Panc1 (cell line): Measurements from ENCODE around the gene UCHL5. TPM values are rescaled to one million over a fixed set of nuclear protein-coding genes. Genes with fewer than 3 reads are reported as not detected.
"Not testable (repeated sequence)": the region's sequence is repeated elsewhere in the genome, so short reads cannot be mapped to it uniquely, and the experiment has no call there.

Experiments used
- ATAC-seq: fragments of 200-7000 bp; cut with Tn5 transposase; 2 replicates; pipeline ENCODE4 v1.9.1; 2020; ENCODE audit warnings: mild to moderate bottlenecking, moderate library complexity
- BruUV-seq: library from RNA; stranded (reverse); fragments of 400-500 nt; replicated peaks from 2 replicates; lab custom pipeline; 2021; lab: Mats Ljungman, UMichigan
- CTCF ChIA-PET: fragments of 300-600 bp; sonication (Branson Sonifier 250); formaldehyde crosslinking; loops from one replicate; lab custom pipeline; 2022; ENCODE audit warnings: antibody characterized with exemption; lab: Charles Lee
- POLR2A ChIA-PET: fragments of 300-600 bp; sonication (Branson Sonifier 250); formaldehyde crosslinking; loops from one replicate; lab custom pipeline; 2022; ENCODE audit warnings: antibody characterized with exemption; lab: Charles Lee
- DNase-seq: peaks from one replicate; pipeline ENCODE4 v3.0.0-alpha.2; 2010; ENCODE audit warnings: low read depth, low spot score
- H3K27ac ChIP-seq: 2 replicates; pipeline ENCODE4 v1.5.1; 2011; ENCODE audit warnings: mild to moderate bottlenecking, low read length, inconsistent platforms
- H3K27me3 ChIP-seq: fragments of 200-500 bp; sonication (Bioruptor generic); 2 replicates; pipeline ENCODE4 v1.6.0; 2014; ENCODE audit warnings: low read length, inconsistent platforms; ENCODE audit not compliant: control insufficient read depth, insufficient read depth
- H3K36me3 ChIP-seq: fragments of 200-500 bp; sonication (Bioruptor generic); 2 replicates; pipeline ENCODE4 v1.5.1; 2014; ENCODE audit warnings: inconsistent platforms, mild to moderate bottlenecking, low read length, moderate library complexity; ENCODE audit not compliant: control insufficient read depth, insufficient read depth
- H3K4me1 ChIP-seq: 2 replicates; pipeline ENCODE4 v1.5.1; 2011; ENCODE audit warnings: inconsistent platforms, mild to moderate bottlenecking, low read length, moderate library complexity; ENCODE audit not compliant: control insufficient read depth, insufficient read depth
- H3K4me3 ChIP-seq, 2 experiments: 2 replicates each; pipeline ENCODE4 v1.5.1; 2011 to 2012; ENCODE audit warnings: low read depth in 2 of 2, low read length in 2 of 2, mild to moderate bottlenecking in 2 of 2, inconsistent platforms in 1 of 2, moderate library complexity in 1 of 2
- H3K9me3 ChIP-seq: fragments of 200-500 bp; sonication (Bioruptor generic); 2 replicates; pipeline ENCODE4 v1.5.1; 2014; ENCODE audit warnings: low read depth, mild to moderate bottlenecking, inconsistent platforms, low read length, moderate library complexity; ENCODE audit not compliant: control insufficient read depth, insufficient read depth
- CTCF ChIP-seq: fragments of 450-650 bp; IDR thresholded peaks from 2 replicates; pipeline ENCODE4 v1.5.1; 2017; ENCODE audit warnings: mild to moderate bottlenecking
- POLR2AphosphoS5 ChIP-seq: IDR thresholded peaks from 2 replicates; pipeline ENCODE4 v1.6.1; 2012; ENCODE audit warnings: mild to moderate bottlenecking, low read depth, low read length, moderate library complexity
- SIN3A ChIP-seq: IDR thresholded peaks from 2 replicates; pipeline ENCODE4 v1.6.1; 2012; ENCODE audit warnings: low read depth, mild to moderate bottlenecking, low read length, moderate library complexity, borderline replicate concordance; ENCODE audit not compliant: insufficient read depth
- TCF7L2 ChIP-seq: IDR thresholded peaks from 2 replicates; pipeline ENCODE4 v1.6.1; 2011; ENCODE audit warnings: mild to moderate bottlenecking, low read depth, low read length, inconsistent platforms
- in situ Hi-C: cut with HindIII; loops from 2 replicates; pipeline ENCODE4 v1.10.0; 2016; ENCODE audit warnings: low sequenced_read_pairs, low pct_unique_long_range_greater_than_20kb
- intact Hi-C: fragments of 100-400 bp; cut with micrococcal nuclease; formaldehyde crosslinking; loops from one replicate; pipeline ENCODE4 v1.10.0; 2022; ENCODE audit not compliant: unreplicated experiment
- total RNA-seq: library from RNA; stranded (reverse); gene quantifications from one replicate; pipeline ENCODE4 v1.2.1, GENCODE V29; 2021; ENCODE audit not compliant: unreplicated experiment
- TF ChIP-seq, protein P1 (sequence below), 2 experiments: IDR thresholded peaks; 2 replicates each; pipeline ENCODE4 v1.6.1; 2011 to 2012; ENCODE audit warnings: low read depth in 2 of 2, control low read depth in 1 of 2, low read length in 1 of 2, mild to moderate bottlenecking in 1 of 2, moderate library complexity in 1 of 2; ENCODE audit not compliant: insufficient read depth in 1 of 2

The UCHL5 gene
- total RNA-seq, 1 experiment from 2014 or later, result 42.6 TPM

- Histone ChIP-seq H3K27ac (no peak overlapping the region), H3K27me3 (no peaks in the 10 kb centered on the region), H3K36me3 (no peaks in the 10 kb centered on the region; the same call in 1 of the 2 replicates), H3K4me3 (no peak overlapping the region), H3K4me1 (no peaks in the 10 kb centered on the region), H3K9me3 (no peaks in the 10 kb centered on the region)
- TF ChIP-seq, protein P1, sequence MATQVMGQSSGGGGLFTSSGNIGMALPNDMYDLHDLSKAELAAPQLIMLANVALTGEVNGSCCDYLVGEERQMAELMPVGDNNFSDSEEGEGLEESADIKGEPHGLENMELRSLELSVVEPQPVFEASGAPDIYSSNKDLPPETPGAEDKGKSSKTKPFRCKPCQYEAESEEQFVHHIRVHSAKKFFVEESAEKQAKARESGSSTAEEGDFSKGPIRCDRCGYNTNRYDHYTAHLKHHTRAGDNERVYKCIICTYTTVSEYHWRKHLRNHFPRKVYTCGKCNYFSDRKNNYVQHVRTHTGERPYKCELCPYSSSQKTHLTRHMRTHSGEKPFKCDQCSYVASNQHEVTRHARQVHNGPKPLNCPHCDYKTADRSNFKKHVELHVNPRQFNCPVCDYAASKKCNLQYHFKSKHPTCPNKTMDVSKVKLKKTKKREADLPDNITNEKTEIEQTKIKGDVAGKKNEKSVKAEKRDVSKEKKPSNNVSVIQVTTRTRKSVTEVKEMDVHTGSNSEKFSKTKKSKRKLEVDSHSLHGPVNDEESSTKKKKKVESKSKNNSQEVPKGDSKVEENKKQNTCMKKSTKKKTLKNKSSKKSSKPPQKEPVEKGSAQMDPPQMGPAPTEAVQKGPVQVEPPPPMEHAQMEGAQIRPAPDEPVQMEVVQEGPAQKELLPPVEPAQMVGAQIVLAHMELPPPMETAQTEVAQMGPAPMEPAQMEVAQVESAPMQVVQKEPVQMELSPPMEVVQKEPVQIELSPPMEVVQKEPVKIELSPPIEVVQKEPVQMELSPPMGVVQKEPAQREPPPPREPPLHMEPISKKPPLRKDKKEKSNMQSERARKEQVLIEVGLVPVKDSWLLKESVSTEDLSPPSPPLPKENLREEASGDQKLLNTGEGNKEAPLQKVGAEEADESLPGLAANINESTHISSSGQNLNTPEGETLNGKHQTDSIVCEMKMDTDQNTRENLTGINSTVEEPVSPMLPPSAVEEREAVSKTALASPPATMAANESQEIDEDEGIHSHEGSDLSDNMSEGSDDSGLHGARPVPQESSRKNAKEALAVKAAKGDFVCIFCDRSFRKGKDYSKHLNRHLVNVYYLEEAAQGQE (IDR thresholded peaks at IDR 0.05; ENCODE audit: insufficient read depth in 1 of 2, low read depth in 2 of 2, low read length in 1 of 2), result no peak
- no peak for TF ChIP-seq POLR2AphosphoS5
- TF ChIP-seq CTCF, result no peak
- TF ChIP-seq TCF7L2, result no peak
- TF ChIP-seq SIN3A, result no peak
- CTCF ChIA-PET, result no interaction called here
- ATAC-seq (no peak), DNase-seq (no peak)
- POLR2A ChIA-PET, result no interaction called here
- no TSS peak for BruUV-seq
- in situ Hi-C loops, result no loop called here
- intact Hi-C loops, result no loop called here
Measured at GRCh38 chr1:192980856-192981255, 78.3 kb downstream of the UCHL5 start.

DNA sequence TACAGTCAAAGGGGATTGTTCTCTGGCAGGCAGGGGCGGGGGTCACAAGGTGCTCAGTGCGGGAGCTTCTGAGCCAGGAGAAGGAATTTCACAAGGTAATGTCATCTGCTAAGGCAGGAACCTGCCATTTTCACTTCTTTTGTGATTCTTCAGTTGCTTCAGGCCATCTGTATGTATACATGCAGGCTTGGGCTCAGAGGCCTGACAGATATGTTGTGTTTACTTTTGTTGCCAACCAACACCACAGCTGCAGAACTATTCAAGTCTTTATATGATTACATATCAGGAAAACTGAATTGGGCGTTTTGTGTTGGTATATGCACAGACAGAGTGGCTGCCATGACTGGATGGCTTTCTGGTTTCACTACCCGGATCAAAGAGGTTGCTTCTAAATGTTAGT is 78.8 kb downstream of the UCHL5 start:
- BruUV-seq, H3K27ac ChIP-seq, DNase-seq, ATAC-seq, CTCF ChIA-PET, intact Hi-C loops, H3K4me1 ChIP-seq, H3K27me3 ChIP-seq, H3K36me3 ChIP-seq, H3K4me3 ChIP-seq, H3K9me3 ChIP-seq, in situ Hi-C loops, POLR2A ChIA-PET: not testable (repeated sequence)

DNA sequence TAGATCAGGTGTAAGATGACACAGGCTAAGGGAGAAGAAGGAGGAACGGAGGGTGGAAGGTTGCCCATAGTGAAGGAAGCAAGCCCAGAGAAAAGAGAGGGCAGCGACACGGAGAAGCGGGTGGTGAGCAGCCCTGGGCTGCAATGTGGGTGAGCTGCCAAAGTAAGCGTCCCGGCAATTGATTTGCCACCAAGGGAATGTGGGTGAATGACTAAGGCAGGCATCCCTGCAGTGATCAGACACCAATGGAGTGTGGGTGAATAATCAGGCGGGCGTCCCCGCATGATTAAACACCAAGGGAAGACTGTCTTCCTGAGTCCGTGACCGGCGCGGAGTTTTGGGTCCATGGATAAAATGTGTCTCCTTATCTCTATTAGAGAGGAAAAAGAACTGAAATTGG is 79.6 kb downstream of the UCHL5 start:
- no TSS peak for BruUV-seq
- no peaks in the 10 kb centered on the region for H3K9me3 ChIP-seq
- DNase-seq (no peak), ATAC-seq (no peak)
- no peak overlapping the region for H3K4me3 ChIP-seq
- in situ Hi-C loops, result no loop called here
- intact Hi-C loops, result no loop called here
- no peaks in the 10 kb centered on the region for H3K36me3 ChIP-seq
- no peaks in the 10 kb centered on the region for H3K4me1 ChIP-seq
- ChIA-PET CTCF (no interaction called here), POLR2A (no interaction called here)
- no peak overlapping the region for H3K27ac ChIP-seq
- TF ChIP-seq SIN3A (no peak), CTCF (no peak), POLR2AphosphoS5 (no peak), TCF7L2 (no peak)
- TF ChIP-seq, protein P1 (IDR thresholded peaks at IDR 0.05; ENCODE audit: insufficient read depth in 1 of 2, low read depth in 2 of 2, low read length in 1 of 2), result no peak
- H3K27me3 ChIP-seq, result no peaks in the 10 kb centered on the region
